T-helper 1 cell (primary cell): ENCODE results near the gene PFN2.
"Not testable (repeated sequence)": the region's sequence is repeated elsewhere in the genome, so short reads cannot be mapped to it uniquely, and the experiment has no call there.

Experiments used
- DNase-seq, 5 donors: peaks; one replicate each; pipeline ENCODE4 v3.0.0-alpha.2; 2012 to 2020

The PFN2 gene

DNA sequence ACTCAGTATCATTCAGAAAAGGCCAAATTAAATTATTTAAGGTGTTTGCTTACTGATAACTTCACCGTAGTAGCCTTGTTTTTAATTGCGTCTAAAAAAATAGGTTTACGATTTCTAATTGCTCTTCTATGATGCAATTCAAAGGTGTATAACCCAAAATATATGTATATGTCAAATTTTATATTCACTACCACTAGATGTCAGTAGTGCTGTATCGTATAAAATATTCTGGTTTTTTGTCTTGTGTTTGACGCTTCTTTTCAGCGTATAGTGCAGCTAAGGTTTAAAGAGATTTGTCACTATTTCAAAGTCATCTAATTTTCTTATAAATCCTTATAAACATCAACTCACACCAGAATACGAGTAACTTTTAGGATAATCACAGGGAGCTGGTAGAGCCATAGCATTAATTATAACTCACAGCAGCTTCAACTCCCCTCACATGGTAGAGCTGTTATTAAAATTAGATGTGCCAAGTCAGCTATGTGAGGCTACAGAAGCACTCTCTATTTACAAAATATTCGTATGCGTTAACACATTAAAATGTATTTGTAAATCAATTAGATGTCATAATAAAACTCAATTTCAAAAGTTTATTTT is 3.5 kb downstream of the PFN2 start:
- DNase-seq = peak in 1 of 5 donors; percentile 27

DNA sequence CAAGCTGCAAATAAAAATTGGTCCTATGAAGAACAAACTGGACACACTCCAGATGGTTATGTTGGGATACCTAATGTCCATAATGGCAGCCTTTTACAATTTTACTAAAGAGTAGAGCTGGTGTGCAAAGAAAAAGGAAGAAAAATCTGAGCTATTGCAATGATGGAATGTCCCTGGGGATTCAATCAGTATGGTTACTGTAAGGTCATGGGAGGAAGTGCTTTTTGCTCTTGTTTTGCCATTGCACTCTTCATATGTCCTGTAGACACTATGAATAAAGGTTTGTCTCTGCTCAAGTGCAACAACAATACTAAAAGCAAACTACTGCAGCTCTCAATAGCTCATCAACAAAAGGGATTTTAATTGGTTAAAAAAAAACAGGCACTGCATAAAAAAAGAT is 5.4 kb downstream of the PFN2 start:
- DNase-seq = no peak

DNA sequence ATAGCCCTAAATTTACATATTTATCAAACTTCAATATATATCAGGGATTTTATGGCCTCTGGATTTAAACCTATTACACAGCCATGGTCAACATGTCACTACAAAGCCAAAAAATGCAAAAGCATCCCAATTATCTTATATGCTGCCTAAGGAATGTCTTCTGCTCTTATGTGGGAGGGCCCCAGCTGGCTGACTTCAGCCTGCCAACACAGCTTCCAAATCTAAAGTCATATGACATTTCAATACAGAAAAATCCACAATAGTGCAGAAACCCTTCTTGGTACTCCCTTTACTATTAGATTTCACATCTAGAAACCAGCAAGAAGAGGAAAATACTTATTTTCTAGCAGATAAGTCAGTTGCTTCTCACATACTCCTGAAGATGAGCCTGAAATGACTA is 6.4 kb downstream of the PFN2 start:
- no peak for DNase-seq

DNA sequence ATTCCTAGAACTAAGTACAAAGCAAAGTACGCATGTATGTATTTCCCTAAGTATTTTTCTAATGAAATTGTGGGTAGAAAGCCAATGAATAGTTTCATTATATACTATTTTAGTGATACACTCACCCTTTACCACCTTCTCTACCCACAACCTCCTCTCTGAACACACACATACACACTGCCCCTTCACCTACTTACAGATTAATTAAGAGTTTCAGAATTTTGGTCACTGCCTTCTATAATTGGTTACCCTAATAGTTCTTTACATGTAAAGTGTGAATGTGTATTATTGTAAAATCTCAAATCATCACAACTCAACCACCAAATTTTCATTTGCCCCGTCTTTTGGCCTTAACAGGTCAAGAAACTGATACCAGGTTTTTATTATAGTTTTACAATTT is 7.2 kb downstream of the PFN2 start:
- DNase-seq = no peak

DNA sequence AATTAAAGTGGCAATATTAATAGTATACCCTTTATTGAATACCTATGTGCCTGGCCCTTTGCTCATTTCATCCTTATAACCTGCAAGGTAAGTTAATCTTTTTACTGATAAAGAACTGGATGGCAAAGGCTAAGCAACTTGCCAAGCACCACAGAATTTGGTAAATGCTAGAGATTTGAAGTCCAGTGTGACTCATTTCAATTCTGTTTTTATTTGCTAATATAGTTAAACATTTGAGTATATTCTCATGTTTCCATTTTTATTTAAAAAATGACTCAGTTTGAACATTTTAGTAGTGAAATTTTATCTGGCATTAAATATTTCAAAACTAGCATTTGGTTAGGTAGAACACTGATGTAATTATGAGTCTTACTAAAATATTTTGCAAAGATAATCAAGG is 11.3 kb downstream of the PFN2 start:
- DNase-seq = no peak

DNA sequence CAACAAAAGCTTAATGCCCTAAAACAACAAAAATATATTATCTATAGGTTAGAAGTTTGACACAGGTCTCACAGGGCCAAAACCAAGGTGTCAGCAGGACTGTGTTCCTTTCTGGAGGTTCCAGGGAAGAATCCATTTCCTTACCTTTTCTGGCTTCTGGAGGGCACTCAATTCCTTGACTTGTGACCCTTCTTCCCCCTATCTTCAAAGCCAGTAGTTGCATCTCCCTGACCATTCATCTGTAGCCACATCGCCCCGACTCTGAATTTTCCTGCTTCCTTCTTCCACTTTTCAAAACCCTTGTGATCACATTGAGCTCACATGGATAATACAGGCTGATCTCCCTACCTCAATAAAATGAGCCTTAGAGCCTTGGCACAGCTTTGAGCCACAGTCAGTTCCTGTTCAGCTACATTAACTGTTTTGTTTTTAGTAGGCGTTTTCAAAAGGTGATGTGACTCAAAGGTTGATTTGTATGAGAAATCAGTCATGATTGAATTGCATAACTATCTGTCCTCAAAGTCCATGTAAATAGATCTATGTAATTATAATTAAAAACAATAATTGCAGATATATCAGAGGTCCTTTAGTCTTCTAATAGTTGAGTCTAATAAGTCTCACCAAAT is 12.4 kb downstream of the PFN2 start:
- peak in 1 of 5 donors; percentile 17 for DNase-seq

DNA sequence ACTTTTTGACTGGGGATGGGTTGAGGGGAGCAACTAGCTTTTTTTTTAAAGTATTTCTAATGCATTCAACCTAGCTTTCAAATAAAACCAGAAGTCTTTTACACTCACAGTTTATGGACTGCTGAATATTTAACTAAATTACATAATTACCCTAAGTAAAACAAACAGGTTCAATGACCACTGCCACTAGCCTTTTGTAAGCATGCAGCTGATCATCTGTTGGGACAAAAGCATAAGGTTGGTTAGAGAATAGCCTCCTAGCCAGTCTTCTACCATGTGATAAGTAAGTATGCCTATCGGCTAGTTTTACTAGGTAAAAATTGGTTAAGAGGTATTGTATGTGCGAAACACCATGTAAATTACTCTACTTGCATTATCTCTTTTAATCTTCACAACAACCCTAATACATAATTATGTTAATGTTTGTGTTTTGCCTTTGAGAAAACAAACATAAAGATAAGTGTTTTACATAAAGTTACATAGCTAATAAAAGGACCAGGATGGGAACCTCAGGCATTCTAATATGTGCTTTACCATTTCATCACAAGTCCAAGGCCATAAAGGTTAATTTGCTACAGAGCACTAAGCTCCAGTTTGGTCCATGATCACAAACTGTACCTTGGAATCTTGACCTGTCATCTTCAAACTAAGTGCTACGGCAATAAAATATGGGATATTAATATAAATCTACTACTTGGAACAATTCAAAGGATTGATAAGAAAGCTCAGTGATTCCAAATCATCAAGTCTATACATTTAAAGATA is 13.2 kb downstream of the PFN2 start:
- DNase-seq = no peak

DNA sequence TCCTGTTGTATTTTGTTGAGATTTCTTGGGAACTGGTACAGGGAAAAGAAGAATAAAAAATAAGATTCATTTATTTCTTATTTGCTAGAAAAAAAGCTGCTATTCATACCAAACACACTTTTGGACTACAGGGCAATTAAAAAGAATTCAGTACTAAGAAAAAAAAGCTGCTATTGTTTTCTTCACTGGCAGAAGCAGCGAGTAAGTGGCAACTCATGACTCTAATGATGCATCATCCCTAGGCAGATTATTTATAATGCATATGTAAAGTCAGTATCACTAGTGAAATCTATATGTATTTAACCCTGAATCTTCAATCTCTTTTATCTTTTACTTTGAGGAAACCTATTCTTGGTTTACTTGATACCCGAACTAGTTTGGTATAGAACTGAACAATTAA is 15.2 kb downstream of the PFN2 start:
- no peak for DNase-seq

DNA sequence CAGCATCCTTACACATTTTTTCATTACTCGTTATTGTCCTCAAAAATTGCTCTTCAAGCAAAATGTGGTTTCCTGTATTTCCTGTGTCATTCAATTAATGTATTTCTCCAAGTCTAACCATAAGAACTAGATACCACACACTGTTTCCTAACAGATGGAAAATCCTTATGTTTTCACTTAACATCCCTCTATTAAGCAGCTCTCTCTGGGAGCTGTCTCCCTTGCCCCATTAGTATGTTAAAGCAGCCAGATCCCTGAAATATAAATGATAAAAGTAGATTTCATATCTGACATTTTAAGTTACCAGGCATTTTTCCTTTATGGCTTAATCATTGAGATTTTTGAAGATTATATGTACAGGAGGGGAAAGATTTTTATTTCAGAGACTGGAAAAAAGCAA is 15.9 kb downstream of the PFN2 start:
- no peak for DNase-seq

DNA sequence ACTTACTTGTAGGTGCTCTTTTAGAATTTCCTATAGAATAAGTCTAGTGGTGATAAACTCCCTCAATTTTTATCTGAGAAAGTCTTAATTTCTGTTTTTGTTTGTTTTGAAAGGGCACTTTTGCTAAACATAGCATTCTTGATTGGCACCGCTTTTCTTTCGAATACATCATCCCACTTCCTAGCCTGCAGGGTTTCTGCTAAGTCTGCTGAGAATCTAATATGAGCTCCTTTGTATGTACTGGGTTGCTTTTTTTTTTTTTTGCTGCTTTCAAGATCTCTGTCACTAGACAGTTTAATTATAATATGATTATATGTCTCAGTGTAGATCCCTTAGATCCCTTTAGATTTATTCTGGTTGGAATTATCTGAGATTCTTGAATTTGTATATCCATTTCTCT is 21.5 kb downstream of the PFN2 start:
- no peak for DNase-seq

DNA sequence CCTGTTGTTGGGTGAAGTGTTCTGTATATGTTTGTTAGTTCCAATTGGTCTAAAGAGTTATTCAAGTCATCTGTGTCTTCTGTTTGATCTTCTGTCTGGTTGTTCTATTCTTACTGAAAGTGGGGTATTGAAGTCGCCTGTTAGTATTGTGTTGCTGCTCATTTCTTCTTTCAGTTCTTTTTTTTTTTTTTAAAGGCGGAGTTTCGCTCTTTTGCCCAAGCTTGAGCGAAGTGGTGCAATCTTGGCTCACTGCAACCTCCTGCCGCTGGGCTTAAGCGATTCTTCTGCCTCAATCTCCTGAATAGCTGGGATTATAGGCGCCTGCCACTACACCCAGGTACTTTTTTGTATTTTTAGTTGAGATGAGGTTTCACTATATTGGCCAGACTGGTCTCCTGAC is 23.5 kb downstream of the PFN2 start:
- no peak for DNase-seq

DNA sequence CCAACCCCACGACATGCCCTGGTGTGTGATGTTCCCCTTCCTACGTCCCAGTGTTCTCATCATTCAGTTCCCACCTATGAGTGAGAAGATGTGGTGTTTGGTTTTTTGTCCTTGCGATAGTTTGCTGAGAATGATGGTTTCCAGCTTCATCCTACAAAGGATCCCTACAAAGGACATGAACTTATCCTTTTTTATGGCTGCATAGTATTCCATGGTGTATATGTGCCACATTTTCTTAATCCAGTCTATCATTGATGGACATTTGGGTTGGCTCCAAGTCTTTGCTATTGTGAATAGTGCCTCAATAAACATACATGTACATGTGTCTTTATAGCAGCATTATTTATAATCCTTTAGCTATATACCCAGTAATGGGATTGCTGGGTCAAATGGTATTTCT is 26.7 kb downstream of the PFN2 start:
- DNase-seq = not testable (repeated sequence)

DNA sequence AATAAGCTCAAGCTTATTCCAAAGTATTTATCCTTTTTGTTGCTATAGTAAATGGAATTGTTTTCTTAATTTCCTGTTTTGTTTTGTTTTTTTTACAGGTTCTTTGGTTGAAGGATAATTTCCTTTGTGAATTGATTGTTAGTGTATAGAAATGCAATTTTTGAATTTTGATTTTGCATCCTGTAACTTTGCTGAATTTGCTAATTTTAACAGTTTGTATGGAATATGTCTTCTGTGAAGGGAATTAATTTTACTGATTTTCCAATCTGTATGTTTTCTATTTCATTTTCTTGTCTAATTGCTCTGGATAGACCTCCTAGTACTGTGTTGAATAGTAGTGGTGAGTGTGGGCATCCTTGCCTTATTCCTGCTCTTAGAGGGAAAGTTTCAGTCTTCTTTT is 28.3 kb downstream of the PFN2 start:
- DNase-seq = no peak

DNA sequence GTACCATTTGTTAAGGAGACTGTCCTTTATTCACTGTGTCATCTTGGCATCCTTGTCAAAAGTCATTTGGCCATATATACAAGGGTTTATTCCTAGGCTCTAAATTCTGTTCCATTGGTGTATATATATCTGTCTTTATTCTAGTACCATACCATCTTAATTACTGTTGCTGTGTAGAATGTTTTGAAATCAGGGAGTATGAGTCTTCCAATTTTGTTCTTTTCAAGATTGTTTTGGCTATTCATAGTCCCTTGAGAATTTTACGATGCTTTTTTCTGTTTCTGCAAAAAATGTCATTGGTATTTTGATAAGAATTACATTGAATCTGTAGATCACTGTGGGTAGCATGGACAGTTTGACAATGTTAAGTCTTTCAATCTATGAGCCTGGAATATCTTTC is 28.7 kb downstream of the PFN2 start:
- DNase-seq = no peak

DNA sequence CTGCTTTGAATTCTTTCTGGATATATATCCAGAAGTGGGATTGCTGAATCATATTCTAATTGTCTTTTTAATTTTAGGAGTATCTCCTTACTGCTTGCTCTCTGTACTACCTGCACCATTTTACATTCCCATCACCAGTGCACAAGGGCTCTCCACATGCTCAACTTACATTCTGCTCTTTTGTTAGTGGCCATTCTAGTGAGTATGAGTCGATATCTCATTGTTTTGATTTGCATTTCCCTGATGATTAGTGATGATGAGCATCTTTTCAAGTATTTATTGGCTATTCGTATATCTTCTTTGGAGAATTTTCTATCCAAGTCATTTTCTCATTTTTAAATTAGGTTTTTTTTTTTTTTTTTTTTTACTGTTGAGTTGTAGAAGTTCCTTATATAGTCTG is 29.5 kb downstream of the PFN2 start:
- no peak for DNase-seq

DNA sequence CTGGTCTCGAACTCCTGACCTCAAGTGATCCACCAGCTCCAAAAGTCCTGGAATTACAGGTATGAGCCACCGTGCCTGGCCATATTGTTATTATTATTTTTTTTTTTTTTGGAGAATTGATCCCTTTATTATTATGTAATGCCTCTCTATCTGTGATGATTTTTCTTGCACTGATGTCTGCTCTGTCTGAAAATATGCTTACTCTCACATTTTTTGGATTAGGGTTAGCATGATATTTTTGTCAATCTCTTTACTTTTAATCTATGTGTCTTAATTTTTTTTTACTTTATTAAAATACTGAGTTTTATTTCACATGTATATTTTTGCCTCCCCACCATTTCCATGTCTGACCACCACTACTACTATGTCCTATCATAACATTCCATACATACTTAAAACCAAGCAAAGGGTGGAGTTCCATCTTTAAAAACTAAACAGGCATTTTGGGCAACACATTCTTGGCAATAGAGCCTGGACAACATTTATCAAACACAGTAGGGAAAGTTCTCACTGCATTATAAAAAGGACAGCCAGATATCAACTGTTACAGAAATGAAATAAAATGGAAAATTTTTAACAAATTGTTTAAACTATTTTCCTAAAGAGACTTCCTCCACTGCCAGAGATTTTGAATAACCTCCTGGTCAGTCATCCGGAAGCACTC is 32.2 kb downstream of the PFN2 start:
- DNase-seq = not testable (repeated sequence)

DNA sequence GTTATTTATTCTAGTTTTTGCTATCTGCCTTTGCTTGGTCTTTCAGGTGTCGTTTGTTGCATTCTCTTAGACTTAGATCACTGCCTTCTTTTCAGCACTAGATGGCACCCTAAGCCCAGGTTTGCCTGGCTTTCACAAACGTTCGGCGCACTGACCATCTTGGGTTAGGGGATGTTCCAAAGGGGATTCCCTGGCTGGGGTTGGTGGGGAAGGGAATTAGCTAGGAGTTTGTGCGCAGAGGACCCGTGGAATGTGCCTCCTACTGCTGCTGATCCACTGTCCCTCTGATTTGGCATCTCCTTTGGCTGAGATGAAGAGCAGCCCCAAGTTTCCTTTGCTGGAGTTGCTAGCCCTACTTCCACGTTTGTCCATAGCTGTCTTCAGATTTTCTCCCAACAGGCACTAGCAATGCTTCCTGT is 33.9 kb downstream of the PFN2 start:
- DNase-seq = peak in 4 of 5 donors; percentile 10 to 32 (median 21)

DNA sequence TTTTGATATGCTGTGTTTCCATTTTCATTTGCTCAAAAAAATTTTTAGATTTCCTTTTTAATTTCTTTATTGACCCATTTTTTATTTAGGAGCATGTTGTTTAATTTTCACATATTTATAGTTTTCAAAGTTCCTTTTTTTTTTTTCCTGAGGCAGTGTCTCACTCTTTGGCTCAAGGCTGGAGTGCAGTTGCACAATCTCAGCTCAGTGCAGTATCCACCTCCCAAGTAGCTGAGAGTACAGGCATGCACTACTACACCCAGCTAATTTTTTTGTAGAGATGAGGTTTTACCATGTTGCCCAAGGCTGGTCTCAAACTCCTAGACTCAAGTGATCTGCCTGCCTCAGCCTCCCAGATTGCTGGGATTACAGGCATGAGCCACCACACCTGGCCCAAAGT is 36.2 kb downstream of the PFN2 start:
- DNase-seq = no peak

DNA sequence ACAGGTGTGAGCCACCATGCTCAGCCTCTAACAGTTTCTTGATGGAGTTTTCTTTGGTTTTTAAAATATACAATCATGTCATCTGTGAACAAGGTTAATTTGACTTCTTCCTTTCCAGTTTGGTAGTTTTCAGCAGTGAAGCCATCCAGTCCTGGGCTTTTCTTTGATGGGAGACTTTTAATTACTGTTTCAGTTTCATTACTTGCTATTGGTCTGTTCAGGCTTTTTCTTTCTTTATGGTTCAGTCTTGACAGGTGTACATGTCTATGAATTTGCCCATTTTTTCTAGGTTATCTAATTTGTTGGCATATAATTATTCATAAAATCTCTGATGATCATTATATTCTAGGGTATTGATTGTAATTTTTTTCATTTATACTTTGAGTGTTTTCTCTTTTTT is 36.8 kb downstream of the PFN2 start:
- no peak for DNase-seq

DNA sequence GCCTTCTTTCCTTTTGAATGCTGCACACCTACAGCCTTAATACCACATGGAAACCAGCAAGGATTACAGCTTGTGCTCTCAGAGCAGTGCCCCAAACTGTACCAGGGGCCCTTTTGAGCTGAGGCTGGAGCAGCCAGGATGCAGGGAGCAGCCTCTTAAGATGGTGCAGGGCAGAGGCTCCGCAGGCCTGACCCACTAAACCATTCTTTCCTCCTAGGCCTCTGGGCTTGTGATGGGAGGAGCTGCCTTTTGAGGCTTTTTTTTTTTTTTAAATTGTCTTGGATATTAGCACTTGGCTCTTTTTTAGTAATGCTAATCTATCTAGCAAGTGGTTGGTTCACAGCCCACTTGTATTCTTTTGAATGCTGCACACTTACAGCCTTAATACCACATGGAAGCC is 37.7 kb downstream of the PFN2 start:
- DNase-seq = no peak

DNA sequence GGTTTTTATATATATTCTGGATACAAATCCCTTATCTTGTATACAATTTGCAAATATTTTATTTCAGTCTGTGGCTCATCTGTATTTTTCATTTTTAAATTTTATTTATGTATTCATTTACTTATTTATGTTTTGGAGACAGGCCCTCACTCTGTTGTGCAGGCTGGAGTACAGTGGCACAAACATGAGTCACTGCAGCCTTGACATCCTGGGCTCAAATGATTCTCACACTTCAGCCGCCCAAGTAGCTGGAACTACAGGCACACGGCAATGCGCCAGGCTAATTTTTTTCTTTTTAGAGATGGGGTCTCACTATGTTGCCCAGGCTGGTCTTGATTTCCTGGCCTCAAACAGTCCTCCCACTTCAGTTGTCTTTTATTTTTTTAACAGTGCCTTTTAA is 50.6 kb downstream of the PFN2 start:
- DNase-seq = no peak

DNA sequence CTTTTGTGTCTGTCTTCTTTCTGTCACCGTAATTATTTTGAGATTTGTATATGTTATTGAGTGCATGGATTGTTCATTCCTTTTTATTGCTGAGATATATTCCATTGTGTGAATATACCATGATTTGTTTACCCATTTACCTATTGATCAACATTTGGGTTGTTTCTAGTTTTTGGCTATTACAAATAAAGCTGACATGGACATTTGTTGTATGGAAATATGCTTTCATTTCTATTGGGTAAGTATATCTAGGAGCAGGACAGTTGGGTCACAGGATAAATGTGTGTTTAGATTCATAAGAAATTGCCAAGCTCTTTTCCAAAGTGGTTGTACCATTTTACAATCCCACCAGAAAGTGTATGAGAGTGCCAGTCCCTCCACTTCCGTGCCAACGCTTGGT is 51.2 kb downstream of the PFN2 start:
- DNase-seq = no peak

DNA sequence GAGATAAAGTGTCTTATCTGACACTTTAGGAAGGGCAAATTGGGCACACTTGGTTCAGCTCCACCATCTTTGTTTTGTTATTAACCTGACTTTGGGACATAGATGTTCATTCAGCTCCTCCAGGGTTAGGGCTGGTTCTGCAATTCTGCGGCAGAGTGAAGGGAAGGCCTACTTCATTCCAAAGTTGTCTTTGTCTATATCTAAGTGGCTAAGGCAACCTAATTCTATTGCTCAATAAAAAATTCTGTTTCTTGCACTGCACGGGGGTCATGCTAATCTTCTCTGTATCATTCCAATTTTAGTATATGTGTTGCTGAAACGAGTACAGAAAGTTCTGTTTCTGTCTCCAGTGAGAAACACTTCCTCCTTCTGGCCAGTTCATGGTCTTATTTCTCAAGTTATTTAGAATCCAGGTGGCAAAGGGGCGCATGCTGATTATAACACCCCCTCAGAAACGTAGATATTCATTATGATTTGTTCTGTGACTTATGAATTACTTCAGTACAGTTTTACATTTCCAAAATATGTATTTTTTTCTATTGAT is 53.5 kb downstream of the PFN2 start:
- no peak for DNase-seq
